Fibroblast of lung (primary cell): ENCODE measurements around the gene CFAP70. TPM values are rescaled to one million over a fixed set of nuclear protein-coding genes. Genes with fewer than 3 reads are reported as not detected.

Experiments used
- DNase-seq, 2 donors: peaks; one replicate each; pipeline versions ENCODE4 v3.0.0 to v3.0.0-alpha.2; 2010; ENCODE audit warnings: low read depth in 2 of 2
- H2AFZ ChIP-seq: 2 replicates; pipeline ENCODE4 v1.5.1; 2012; ENCODE audit warnings: low read length, control low read depth, inconsistent platforms
- H3K27ac ChIP-seq: 2 replicates; pipeline ENCODE4 v1.5.1; 2011; ENCODE audit warnings: low read length, control low read depth; ENCODE audit not compliant: insufficient read depth
- H3K27me3 ChIP-seq: 2 replicates; pipeline ENCODE4 v1.5.1; 2011; ENCODE audit warnings: mild to moderate bottlenecking, low read length; ENCODE audit not compliant: control insufficient read depth, insufficient read depth
- H3K36me3 ChIP-seq: 2 replicates; pipeline ENCODE4 v1.5.1; 2011; ENCODE audit warnings: low read length; ENCODE audit not compliant: control insufficient read depth, insufficient read depth
- H3K4me1 ChIP-seq: 2 replicates; pipeline ENCODE4 v1.5.1; 2011; ENCODE audit warnings: low read length; ENCODE audit not compliant: control insufficient read depth, insufficient read depth; ENCODE audit errors: extremely low read depth
- H3K4me2 ChIP-seq: 2 replicates; pipeline ENCODE4 v1.5.1; 2011; ENCODE audit warnings: low read length, control low read depth; ENCODE audit not compliant: insufficient read depth; ENCODE audit errors: extremely low read depth
- H3K4me3 ChIP-seq, 4 experiments: fragments of 200-600 bp in 1 of 4; sonication (generic) in 1 of 4; replicated peaks in 1 of 4; 2 replicates each; pipeline ENCODE4 v1.5.1; 2011 to 2016; ENCODE audit warnings: low read length in 4 of 4, low read depth in 3 of 4, mild to moderate bottlenecking in 3 of 4, control low read depth in 2 of 4, inconsistent platforms in 1 of 4, mixed read lengths in 1 of 4; ENCODE audit not compliant: insufficient read depth in 1 of 4; ENCODE audit errors: control extremely low read depth in 1 of 4
- H3K79me2 ChIP-seq: 2 replicates; pipeline ENCODE4 v1.5.1; 2012; ENCODE audit warnings: mild to moderate bottlenecking, low read length, inconsistent platforms; ENCODE audit not compliant: control insufficient read depth, insufficient read depth
- H3K9ac ChIP-seq: 2 replicates; pipeline ENCODE4 v1.5.1; 2011; ENCODE audit warnings: mild to moderate bottlenecking, low read length, control low read depth; ENCODE audit not compliant: insufficient read depth
- H3K9me3 ChIP-seq: 2 replicates; pipeline ENCODE4 v1.5.1; 2012; ENCODE audit warnings: low read depth, low read length; ENCODE audit not compliant: control insufficient read depth, insufficient read depth
- H4K20me1 ChIP-seq: 2 replicates; pipeline ENCODE4 v1.5.1; 2011; ENCODE audit warnings: low read length; ENCODE audit not compliant: control insufficient read depth, insufficient read depth; ENCODE audit errors: extremely low read depth
- CTCF ChIP-seq, 2 donors: IDR thresholded peaks in 1 of 2; conservative IDR thresholded peaks in 1 of 2; 1 replicate in 1 of 2; 2 replicates in 1 of 2; pipeline ENCODE4 v1.5.1; 2011 to 2012; ENCODE audit warnings: low read length in 2 of 2, control low read depth in 1 of 2, inconsistent platforms in 1 of 2, low read depth in 1 of 2, mild to moderate bottlenecking in 1 of 2
- EZH2 ChIP-seq: IDR thresholded peaks from 2 replicates; pipeline ENCODE4 v1.5.1; 2012; ENCODE audit warnings: low read length, control low read depth, mild to moderate bottlenecking; ENCODE audit errors: missing control alignments
- polyA plus RNA-seq, 2 donors: library from polyadenylated mRNA; depleted of rRNA in 1 of 2; stranded (reverse) in 1 of 2; unstranded in 1 of 2; fragments of >200 nt; gene quantifications; 2 replicates each; pipeline ENCODE4 v1.2.1, GENCODE V29; 2011 to 2012; ENCODE audit warnings: missing spikeins in 1 of 2
- total RNA-seq: library from RNA; depleted of rRNA; stranded (reverse); fragments of >200 nt; gene quantifications from 2 replicates; pipeline ENCODE4 v1.2.1, GENCODE V29; 2014

Gene CFAP70
- total and polyA plus RNA-seq, 2 donors (not counting 1 experiment from before 2014, with no cell fraction given): 0.19 to 1.3 TPM

- Histone ChIP-seq H3K27ac (no peak overlapping the region), H3K79me2 (no peaks in the 10 kb centered on the region), H2AFZ (no peak overlapping the region), H4K20me1 (no peaks in the 10 kb centered on the region), H3K4me1 (no peaks in the 10 kb centered on the region), H3K4me3 (no peak overlapping the region), H3K36me3 (no peaks in the 10 kb centered on the region), H3K9ac (no peak overlapping the region), H3K4me2 (no peak overlapping the region), H3K9me3 (no peaks in the 10 kb centered on the region), H3K27me3 (no peaks in the 10 kb centered on the region)
- no peak for DNase-seq
- TF ChIP-seq CTCF (conservative IDR thresholded peaks at IDR 0.05 in 1 of 2, IDR thresholded peaks at IDR 0.05 in 1 of 2; ENCODE audit: low read depth in 1 of 2, low read length in 2 of 2): no peak
- TF ChIP-seq EZH2: no peak
Measured at GRCh38 chr10:73217628-73218027, 141.0 kb downstream of the CFAP70 start.

GRCh38 chr10:73215749-73216148 is 142.9 kb downstream of the CFAP70 start:
- no peaks in the 10 kb centered on the region for H3K79me2 ChIP-seq
- no peak overlapping the region for H3K4me3 ChIP-seq
- no peak for DNase-seq
- no peaks in the 10 kb centered on the region for H3K36me3 ChIP-seq
- no peak overlapping the region for H3K9ac ChIP-seq
- no peaks in the 10 kb centered on the region for H3K4me1 ChIP-seq
- no peaks in the 10 kb centered on the region for H3K27me3 ChIP-seq
- TF ChIP-seq CTCF (conservative IDR thresholded peaks at IDR 0.05 in 1 of 2, IDR thresholded peaks at IDR 0.05 in 1 of 2; ENCODE audit: low read depth in 1 of 2, low read length in 2 of 2) (no peak), EZH2 (no peak)
- H4K20me1 ChIP-seq: no peaks in the 10 kb centered on the region
- no peak overlapping the region for H3K4me2 ChIP-seq
- H3K27ac ChIP-seq: no peak overlapping the region
- H3K9me3 ChIP-seq: no peaks in the 10 kb centered on the region
- no peak overlapping the region for H2AFZ ChIP-seq

- Histone ChIP-seq H3K4me1 (no peaks in the 10 kb centered on the region), H2AFZ (no peak overlapping the region), H3K9me3 (no peaks in the 10 kb centered on the region), H3K4me2 (no peak overlapping the region), H3K4me3 (no peak overlapping the region), H3K27ac (no peak overlapping the region), H3K9ac (no peak overlapping the region), H4K20me1 (no peaks in the 10 kb centered on the region), H3K79me2 (no peaks in the 10 kb centered on the region), H3K27me3 (no peaks in the 10 kb centered on the region), H3K36me3 (no peaks in the 10 kb centered on the region)
- TF ChIP-seq EZH2: no peak
- no peak for DNase-seq
Measured at GRCh38 chr10:73211106-73211811, 147.4 kb downstream of the CFAP70 start.
